Measurements from ENCODE around the gene EFEMP1. TPM values are rescaled to one million over a fixed set of nuclear protein-coding genes. Genes with fewer than 3 reads are reported as not detected.
A peak's percentile ranks its signal among the peaks of the same experiment; 100 is the strongest.

EFEMP1 gene
- total and polyA plus RNA-seq, 2 of the 13 experiments (the other 11 are each of a cell fraction or from before 2014, with no cell fraction given): not detected

- TF ChIP-seq, protein P1, sequence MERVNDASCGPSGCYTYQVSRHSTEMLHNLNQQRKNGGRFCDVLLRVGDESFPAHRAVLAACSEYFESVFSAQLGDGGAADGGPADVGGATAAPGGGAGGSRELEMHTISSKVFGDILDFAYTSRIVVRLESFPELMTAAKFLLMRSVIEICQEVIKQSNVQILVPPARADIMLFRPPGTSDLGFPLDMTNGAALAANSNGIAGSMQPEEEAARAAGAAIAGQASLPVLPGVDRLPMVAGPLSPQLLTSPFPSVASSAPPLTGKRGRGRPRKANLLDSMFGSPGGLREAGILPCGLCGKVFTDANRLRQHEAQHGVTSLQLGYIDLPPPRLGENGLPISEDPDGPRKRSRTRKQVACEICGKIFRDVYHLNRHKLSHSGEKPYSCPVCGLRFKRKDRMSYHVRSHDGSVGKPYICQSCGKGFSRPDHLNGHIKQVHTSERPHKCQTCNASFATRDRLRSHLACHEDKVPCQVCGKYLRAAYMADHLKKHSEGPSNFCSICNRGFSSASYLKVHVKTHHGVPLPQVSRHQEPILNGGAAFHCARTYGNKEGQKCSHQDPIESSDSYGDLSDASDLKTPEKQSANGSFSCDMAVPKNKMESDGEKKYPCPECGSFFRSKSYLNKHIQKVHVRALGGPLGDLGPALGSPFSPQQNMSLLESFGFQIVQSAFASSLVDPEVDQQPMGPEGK (CRISPR knock-in tag; IDR thresholded peaks at IDR 0.05): 0 out of 2 replicates have a peak, but pooled peaks have one; percentile 27
- TF ChIP-seq GMEB1 (CRISPR knock-in tag; IDR thresholded peaks at IDR 0.05; ENCODE audit: borderline replicate concordance): no peak
- TF ChIP-seq DNMT3B (CRISPR knock-in tag; conservative IDR thresholded peaks at IDR 0.05): no peak
- TF ChIP-seq ZNF557 (CRISPR knock-in tag; IDR thresholded peaks at IDR 0.05): no peak
Observed at GRCh38 chr2:55879976-55880375, 43.6 kb downstream of the EFEMP1 start (continued).

DNA sequence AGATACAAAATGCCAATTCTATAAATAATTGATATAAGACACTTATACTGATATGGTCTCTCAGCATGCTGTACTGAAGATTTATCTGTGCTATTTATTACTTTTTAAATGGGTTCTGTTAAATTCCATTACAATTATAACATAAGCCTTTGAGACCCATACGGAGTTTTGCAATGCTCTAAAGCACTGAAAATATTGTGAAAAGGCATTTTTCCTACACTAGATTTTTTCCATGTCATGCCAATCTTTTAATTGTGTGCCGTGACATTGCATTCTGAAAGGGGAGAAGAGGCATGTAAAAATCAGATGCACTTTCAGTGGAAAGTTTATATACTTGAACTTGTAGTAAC is 46.5 kb downstream of the EFEMP1 start:
- 3% methylated on average over 2 of the region's 2 CpGs for WGBS (ENCODE audit: low lambda C conversion rate)
- no peaks in the 10 kb centered on the region for H3K27me3 ChIP-seq (ENCODE audit: control insufficient read depth in 1 of 2, insufficient read depth in 2 of 2, low read length in 2 of 2)
- H3K36me3 ChIP-seq (replicated peaks in 1 of 2; ENCODE audit: control insufficient read depth in 1 of 2, insufficient read depth in 2 of 2, low read length in 2 of 2): no peaks in the 10 kb centered on the region
- H3K9ac ChIP-seq (ENCODE audit: insufficient read depth, low read depth, low read length): no peak overlapping the region
- intact Hi-C loops (cut with micrococcal nuclease; ENCODE audit: unreplicated experiment): no loop called here
- no peak overlapping the region for H3K27ac ChIP-seq (ENCODE audit: extremely low read length, insufficient read depth, low read length)
- ChIA-PET CTCF (ENCODE audit: low intra/inter-chr PET ratio, low total read pairs) (no interaction called here), POLR2A (no interaction called here)
- no peaks in the 10 kb centered on the region for H3K79me2 ChIP-seq (ENCODE audit: insufficient read depth, low read length)
- H4K20me1 ChIP-seq (ENCODE audit: insufficient read depth, low read length): no peaks in the 10 kb centered on the region
- BruUV-seq (replicated peaks): no TSS peak
- no peak for FAIRE-seq
- in situ Hi-C loops (cut with HindIII; ENCODE audit: extremely low pct_ligation_motif_present, low pct_unique_long_range_greater_than_20kb): no loop called here
- no peak for ATAC-seq
- DNase-seq (ENCODE audit: low spot score): no peak
- H3K4me3 ChIP-seq (replicated peaks in 1 of 3; ENCODE audit: insufficient read depth in 1 of 3, low read depth in 2 of 3, low read length in 3 of 3): no peak overlapping the region
- H2AFZ ChIP-seq (ENCODE audit: low read length): no peak overlapping the region
- H3K4me1 ChIP-seq (ENCODE audit: insufficient read depth, low read length): no peaks in the 10 kb centered on the region
- no peak overlapping the region for H3K4me2 ChIP-seq (ENCODE audit: low read depth, low read length)
- H3K9me3 ChIP-seq (ENCODE audit: low read length): no peaks in the 10 kb centered on the region
- TF ChIP-seq, protein P2, sequence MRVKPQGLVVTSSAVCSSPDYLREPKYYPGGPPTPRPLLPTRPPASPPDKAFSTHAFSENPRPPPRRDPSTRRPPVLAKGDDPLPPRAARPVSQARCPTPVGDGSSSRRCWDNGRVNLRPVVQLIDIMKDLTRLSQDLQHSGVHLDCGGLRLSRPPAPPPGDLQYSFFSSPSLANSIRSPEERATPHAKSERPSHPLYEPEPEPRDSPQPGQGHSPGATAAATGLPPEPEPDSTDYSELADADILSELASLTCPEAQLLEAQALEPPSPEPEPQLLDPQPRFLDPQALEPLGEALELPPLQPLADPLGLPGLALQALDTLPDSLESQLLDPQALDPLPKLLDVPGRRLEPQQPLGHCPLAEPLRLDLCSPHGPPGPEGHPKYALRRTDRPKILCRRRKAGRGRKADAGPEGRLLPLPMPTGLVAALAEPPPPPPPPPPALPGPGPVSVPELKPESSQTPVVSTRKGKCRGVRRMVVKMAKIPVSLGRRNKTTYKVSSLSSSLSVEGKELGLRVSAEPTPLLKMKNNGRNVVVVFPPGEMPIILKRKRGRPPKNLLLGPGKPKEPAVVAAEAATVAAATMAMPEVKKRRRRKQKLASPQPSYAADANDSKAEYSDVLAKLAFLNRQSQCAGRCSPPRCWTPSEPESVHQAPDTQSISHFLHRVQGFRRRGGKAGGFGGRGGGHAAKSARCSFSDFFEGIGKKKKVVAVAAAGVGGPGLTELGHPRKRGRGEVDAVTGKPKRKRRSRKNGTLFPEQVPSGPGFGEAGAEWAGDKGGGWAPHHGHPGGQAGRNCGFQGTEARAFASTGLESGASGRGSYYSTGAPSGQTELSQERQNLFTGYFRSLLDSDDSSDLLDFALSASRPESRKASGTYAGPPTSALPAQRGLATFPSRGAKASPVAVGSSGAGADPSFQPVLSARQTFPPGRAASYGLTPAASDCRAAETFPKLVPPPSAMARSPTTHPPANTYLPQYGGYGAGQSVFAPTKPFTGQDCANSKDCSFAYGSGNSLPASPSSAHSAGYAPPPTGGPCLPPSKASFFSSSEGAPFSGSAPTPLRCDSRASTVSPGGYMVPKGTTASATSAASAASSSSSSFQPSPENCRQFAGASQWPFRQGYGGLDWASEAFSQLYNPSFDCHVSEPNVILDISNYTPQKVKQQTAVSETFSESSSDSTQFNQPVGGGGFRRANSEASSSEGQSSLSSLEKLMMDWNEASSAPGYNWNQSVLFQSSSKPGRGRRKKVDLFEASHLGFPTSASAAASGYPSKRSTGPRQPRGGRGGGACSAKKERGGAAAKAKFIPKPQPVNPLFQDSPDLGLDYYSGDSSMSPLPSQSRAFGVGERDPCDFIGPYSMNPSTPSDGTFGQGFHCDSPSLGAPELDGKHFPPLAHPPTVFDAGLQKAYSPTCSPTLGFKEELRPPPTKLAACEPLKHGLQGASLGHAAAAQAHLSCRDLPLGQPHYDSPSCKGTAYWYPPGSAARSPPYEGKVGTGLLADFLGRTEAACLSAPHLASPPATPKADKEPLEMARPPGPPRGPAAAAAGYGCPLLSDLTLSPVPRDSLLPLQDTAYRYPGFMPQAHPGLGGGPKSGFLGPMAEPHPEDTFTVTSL (CRISPR knock-in tag; IDR thresholded peaks at IDR 0.05; ENCODE audit: borderline replicate concordance): no peak
- TF ChIP-seq BCLAF1 (IDR thresholded peaks at IDR 0.05): no peak
- TF ChIP-seq SMYD3 (CRISPR knock-in tag; IDR thresholded peaks at IDR 0.05): no peak
- no peak for TF ChIP-seq ZNF704 (CRISPR knock-in tag; IDR thresholded peaks at IDR 0.05; ENCODE audit: borderline replicate concordance)
